Testis (tissue), 3 donors: Measurements from ENCODE around the gene TMEM121. TPM values are rescaled to one million over a fixed set of nuclear protein-coding genes. Genes with fewer than 3 reads are reported as not detected.

Experiments
- DNase-seq: peaks from one replicate; pipeline ENCODE4 v3.0.0-alpha.2; 2019
- H3K27ac ChIP-seq, 2 donors: fragments of 200-600 bp; sonication (generic); one replicate each; pipeline ENCODE4 v1.5.1; 2019
- H3K27me3 ChIP-seq: fragments of 200-600 bp; sonication (generic); one replicate; pipeline ENCODE4 v1.5.1; 2019
- H3K36me3 ChIP-seq: fragments of 200-600 bp; sonication (generic); one replicate; pipeline ENCODE4 v1.5.1; 2017; ENCODE audit warnings: low read depth; ENCODE audit errors: missing control alignments
- H3K4me1 ChIP-seq: fragments of 200-600 bp; sonication (generic); one replicate; pipeline ENCODE4 v1.5.1; 2019
- H3K4me3 ChIP-seq, 2 donors: fragments of 200-600 bp; sonication (generic); one replicate each; pipeline ENCODE4 v1.5.1; 2017 to 2019
- H3K9me3 ChIP-seq: fragments of 200-600 bp; sonication (generic); one replicate; pipeline ENCODE4 v1.5.1; 2017
- POLR2A ChIP-seq: fragments of 450-650 bp; IDR thresholded peaks from one replicate; pipeline ENCODE4 v1.6.1; 2017; ENCODE audit warnings: antibody characterized with exemption, mild to moderate bottlenecking, moderate library complexity
- WGBS, 2 donors: methylation state at CpG; one replicate each; pipeline ENCODE4 v1.1.5; 2018; 5-methylcytosine and 5-hydroxymethylcytosine counted together
- intact Hi-C: fragments of 100-400 bp; cut with DNase I; formaldehyde crosslinking; loops from one replicate; pipeline ENCODE4 v1.15.1; 2023; ENCODE audit warnings: low total_unique reads
- polyA plus RNA-seq: library from polyadenylated mRNA; stranded (reverse); fragments of 350-450 nt; fragmentation: Illumina TruSeq; extraction: RNeasy Lipid Tissue Mini Kit (QIAGEN cat#74804); gene quantifications from one replicate; pipeline ENCODE4 v1.2.3, GENCODE V29; 2014; ENCODE audit warnings: low read depth, low replicate concordance; ENCODE audit not compliant: insufficient read depth
- total RNA-seq, 2 donors: library from RNA; depleted of rRNA; stranded (reverse); fragments of >200 nt; gene quantifications; one replicate each; pipeline ENCODE4 v1.2.3, GENCODE V29; 2016
- TF ChIP-seq, protein P1 (sequence below), 3 experiments: fragments of 450-650 bp in 2 of 3; fragments of 200-600 bp in 1 of 3; sonication (generic) in 1 of 3; IDR thresholded peaks; one replicate each; pipeline ENCODE4 v1.5.1; 2016 to 2019; ENCODE audit warnings: antibody characterized with exemption in 3 of 3, mild to moderate bottlenecking in 2 of 3, moderate library complexity in 1 of 3

The TMEM121 gene
- total and polyA plus RNA-seq, 3 donors from 2014 or later, result 1.4 to 4.8 (median 3.7) TPM

DNA sequence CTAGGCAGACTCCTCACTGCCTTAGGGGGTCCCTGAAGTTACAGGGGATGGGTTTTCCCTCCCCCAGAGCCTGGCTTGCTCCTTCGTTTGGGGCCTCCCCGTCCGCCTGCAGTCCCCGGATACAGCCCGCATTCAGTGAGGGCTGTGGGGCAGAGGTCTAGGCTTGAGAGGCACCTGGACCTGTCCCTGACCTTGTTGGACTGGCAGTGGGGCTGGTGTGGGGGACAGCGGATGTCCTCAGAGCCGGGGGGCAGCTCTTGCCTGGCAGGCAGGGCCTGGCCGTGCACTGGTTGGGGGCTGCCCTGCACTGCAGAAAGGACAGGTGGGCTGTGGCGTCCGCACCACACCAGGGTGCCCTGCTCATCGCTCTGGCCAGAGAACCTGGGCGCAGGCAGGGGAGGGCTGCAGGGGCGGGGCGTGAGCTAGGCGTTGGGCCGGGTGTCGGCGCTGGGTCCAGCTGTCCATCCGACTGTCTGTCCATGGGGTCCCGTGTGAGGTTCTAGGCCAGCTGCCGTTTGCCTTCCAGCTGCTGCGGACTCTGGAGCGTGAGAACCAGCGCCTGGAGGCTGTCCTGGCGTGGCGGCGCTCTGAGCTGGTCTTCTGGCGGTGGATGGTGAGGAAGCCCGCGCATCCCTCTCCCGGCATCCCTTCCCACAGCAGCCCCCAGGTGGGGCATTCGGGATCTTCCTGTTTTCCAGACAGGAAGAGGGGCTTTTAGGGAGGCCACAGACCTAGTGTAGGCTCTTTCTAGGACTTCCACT lies 29.4 kb upstream of the TMEM121 start:
- no peak for DNase-seq
- peaks cover 9% of the 10 kb centered on the region for H3K4me1 ChIP-seq
- no peaks in the 10 kb centered on the region for H3K36me3 ChIP-seq
- intact Hi-C loops, result no loop called here
- H3K27me3 ChIP-seq, result no peaks in the 10 kb centered on the region
- H3K27ac ChIP-seq, result no peak overlapping the region
- TF ChIP-seq, protein P1, sequence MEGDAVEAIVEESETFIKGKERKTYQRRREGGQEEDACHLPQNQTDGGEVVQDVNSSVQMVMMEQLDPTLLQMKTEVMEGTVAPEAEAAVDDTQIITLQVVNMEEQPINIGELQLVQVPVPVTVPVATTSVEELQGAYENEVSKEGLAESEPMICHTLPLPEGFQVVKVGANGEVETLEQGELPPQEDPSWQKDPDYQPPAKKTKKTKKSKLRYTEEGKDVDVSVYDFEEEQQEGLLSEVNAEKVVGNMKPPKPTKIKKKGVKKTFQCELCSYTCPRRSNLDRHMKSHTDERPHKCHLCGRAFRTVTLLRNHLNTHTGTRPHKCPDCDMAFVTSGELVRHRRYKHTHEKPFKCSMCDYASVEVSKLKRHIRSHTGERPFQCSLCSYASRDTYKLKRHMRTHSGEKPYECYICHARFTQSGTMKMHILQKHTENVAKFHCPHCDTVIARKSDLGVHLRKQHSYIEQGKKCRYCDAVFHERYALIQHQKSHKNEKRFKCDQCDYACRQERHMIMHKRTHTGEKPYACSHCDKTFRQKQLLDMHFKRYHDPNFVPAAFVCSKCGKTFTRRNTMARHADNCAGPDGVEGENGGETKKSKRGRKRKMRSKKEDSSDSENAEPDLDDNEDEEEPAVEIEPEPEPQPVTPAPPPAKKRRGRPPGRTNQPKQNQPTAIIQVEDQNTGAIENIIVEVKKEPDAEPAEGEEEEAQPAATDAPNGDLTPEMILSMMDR (IDR thresholded peaks at IDR 0.05), result no peak
- no peak for TF ChIP-seq POLR2A
- no peaks in the 10 kb centered on the region for H3K9me3 ChIP-seq
- 88 to 95% methylated on average over 9 to 32 of the region's 32 CpGs for WGBS, 2 donors
- H3K4me3 ChIP-seq, result no peak overlapping the region

DNA sequence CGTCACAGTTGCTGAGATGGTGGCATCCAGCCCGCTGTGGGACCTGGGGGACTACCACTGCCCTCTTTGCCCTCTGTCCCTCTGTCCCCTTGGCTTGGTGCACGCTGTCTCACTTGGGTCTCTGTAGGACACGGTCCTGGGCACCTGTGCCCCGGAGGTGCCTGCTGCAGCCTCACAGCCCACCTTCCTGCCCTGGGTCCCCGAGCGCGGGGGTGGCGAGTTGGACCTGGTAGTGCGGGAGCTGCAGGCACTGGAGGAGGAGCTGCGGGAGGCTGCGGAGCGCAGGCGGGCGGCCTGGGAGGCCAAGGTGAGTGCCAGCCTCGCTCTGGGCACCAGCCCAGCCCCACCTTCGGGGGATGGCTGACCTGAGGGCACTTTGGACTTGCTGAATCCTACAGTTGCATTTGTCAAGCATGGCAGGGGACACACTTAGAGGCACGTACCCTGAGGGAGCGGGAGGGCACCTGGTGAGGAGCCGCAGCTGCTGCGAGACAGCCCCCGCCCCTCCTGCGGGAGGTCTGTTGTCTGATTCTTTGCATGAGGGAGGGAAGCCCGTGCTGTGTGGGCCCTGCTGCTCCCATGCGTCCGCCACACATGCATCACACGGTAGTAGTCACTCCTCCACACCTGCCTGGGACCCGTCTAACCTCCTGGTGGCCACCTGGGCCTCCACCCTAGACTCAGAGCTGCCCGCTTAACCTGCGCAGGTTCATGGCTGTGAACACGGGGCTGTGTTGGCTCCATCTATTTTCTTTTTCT lies 28.5 kb upstream of the TMEM121 start:
- no peaks in the 10 kb centered on the region for H3K27me3 ChIP-seq
- no peak overlapping the region for H3K4me3 ChIP-seq
- no peak overlapping the region for H3K27ac ChIP-seq
- intact Hi-C loops, result no loop called here
- H3K9me3 ChIP-seq, result no peaks in the 10 kb centered on the region
- DNase-seq, result no peak
- WGBS, 2 donors, result 81 to 85% methylated on average over 13 to 31 of the region's 31 CpGs
- no peaks in the 10 kb centered on the region for H3K36me3 ChIP-seq
- TF ChIP-seq, protein P1 (IDR thresholded peaks at IDR 0.05), result no peak
- no peak for TF ChIP-seq POLR2A
- peaks cover 9% of the 10 kb centered on the region for H3K4me1 ChIP-seq

DNA sequence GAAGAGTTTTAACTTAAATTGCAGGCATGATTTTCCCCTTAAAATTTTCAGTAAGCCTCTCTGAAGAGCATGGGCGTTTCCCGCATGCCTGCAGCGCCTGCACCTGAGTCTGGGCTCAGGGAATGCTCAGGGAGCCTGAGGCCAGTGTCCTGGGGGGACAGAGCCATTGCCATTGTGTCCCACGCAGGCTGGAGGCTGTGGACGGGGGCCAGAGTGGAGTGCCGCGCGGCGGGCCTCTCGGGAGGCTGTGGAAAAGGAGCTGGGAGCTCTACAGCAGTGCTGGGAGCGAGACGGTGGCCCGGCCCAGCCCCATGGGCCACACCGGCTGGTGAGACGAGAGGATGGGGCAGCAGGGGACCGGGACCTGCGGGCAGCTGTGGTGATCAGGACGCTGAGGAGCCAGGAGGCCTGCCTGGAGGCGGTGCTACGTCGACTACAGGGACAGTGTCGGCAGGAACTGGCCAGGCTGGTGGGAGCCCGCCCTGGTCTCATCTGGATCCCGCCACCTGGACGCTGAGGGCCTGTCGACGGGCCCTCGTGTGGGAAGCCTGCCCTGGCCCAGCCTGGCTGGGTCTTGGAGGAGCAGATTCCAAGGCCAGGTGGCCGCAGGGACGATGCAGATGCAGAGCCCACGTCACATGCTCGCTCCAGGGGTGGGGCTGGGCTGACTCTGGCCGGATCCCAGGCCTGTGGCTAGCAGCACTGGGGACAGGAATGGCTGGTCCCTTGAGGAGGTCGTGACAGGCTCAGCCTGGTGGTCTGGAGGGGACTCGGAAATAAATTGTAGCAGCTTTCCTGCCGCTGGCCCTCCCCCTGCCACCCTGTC lies 27.7 kb upstream of the TMEM121 start:
- Histone ChIP-seq H3K9me3 (no peaks in the 10 kb centered on the region), H3K36me3 (no peaks in the 10 kb centered on the region), H3K27me3 (no peaks in the 10 kb centered on the region), H3K4me1 (peaks cover 9% of the 10 kb centered on the region), H3K4me3 (no peak overlapping the region), H3K27ac (no peak overlapping the region)
- TF ChIP-seq, protein P1 (IDR thresholded peaks at IDR 0.05), result no peak
- no peak for TF ChIP-seq POLR2A
- WGBS, 2 donors, result 85 to 88% methylated on average over 27 to 36 of the region's 36 CpGs
- no peak for DNase-seq
- intact Hi-C loops, result no loop called here

DNA sequence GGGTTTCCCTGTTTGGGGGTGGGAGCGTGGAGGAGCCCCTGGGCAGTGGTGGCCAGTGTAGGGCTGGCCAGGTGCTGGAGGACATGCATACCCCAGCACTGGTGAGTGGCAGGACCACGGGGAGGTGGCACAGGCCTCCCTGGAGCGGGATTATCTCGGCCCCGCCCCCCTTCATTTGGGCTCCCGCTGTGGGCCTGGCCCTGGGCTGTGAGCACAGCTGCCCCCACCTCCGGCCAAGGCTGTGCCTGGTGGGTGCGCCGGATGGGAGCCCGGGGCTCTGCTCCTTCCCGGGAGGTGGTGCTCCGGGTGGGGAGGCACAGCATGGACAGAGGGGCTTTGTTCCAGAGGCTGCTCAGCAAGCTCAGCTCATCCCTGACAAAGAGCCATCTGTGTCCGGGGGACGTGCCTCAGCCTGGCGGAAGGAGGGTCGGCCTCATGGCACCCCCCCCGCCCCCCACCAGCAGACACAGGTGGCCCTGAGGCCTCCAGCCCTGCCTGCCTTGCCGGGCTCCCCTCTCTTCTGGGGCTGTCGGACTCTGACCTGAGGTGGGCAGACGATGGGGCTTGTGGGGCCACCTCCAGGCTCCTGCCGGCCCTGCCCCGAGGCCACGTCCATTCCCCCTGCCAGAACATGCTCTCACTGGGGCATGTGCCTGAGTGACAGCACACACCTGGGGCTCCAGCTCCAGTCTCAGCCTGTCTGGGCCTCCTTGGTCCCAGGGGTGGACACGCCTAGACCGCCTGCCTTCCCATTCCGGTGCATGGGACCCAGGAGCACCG lies 26.9 kb upstream of the TMEM121 start:
- peak; percentile 50 for DNase-seq
- Histone ChIP-seq H3K9me3 (no peaks in the 10 kb centered on the region), H3K4me3 (no peak overlapping the region), H3K36me3 (no peaks in the 10 kb centered on the region), H3K4me1 (peaks cover 9% of the 10 kb centered on the region), H3K27me3 (no peaks in the 10 kb centered on the region), H3K27ac (no peak overlapping the region)
- TF ChIP-seq, protein P1 (IDR thresholded peaks at IDR 0.05), result no peak
- no peak for TF ChIP-seq POLR2A
- intact Hi-C loops, result no loop called here
- 60 to 70% methylated on average over 1 to 27 of the region's 27 CpGs for WGBS, 2 donors
